Effector CD8-positive, alpha-beta T cell (primary cell): ENCODE measurements around the gene NBEA.
A peak's percentile ranks its signal among the peaks of the same experiment; 100 is the strongest.
"Not testable (repeated sequence)": the region's sequence is repeated elsewhere in the genome, so short reads cannot be mapped to it uniquely, and the experiment has no call there.

Experiments used
- DNase-seq: peaks from one replicate; lab custom pipeline; 2025; lab: John Stamatoyannopoulos, UW
- total RNA-seq, 4 experiments: gene quantifications; one replicate each; lab custom pipeline; 2026; lab: John Stamatoyannopoulos, UW

NBEA gene, protein sequence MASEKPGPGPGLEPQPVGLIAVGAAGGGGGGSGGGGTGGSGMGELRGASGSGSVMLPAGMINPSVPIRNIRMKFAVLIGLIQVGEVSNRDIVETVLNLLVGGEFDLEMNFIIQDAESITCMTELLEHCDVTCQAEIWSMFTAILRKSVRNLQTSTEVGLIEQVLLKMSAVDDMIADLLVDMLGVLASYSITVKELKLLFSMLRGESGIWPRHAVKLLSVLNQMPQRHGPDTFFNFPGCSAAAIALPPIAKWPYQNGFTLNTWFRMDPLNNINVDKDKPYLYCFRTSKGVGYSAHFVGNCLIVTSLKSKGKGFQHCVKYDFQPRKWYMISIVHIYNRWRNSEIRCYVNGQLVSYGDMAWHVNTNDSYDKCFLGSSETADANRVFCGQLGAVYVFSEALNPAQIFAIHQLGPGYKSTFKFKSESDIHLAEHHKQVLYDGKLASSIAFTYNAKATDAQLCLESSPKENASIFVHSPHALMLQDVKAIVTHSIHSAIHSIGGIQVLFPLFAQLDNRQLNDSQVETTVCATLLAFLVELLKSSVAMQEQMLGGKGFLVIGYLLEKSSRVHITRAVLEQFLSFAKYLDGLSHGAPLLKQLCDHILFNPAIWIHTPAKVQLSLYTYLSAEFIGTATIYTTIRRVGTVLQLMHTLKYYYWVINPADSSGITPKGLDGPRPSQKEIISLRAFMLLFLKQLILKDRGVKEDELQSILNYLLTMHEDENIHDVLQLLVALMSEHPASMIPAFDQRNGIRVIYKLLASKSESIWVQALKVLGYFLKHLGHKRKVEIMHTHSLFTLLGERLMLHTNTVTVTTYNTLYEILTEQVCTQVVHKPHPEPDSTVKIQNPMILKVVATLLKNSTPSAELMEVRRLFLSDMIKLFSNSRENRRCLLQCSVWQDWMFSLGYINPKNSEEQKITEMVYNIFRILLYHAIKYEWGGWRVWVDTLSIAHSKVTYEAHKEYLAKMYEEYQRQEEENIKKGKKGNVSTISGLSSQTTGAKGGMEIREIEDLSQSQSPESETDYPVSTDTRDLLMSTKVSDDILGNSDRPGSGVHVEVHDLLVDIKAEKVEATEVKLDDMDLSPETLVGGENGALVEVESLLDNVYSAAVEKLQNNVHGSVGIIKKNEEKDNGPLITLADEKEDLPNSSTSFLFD (N-terminal part only)
- total RNA-seq, result 2.9 to 4.2 (median 3.2) reads per million in 4 experiments

DNA sequence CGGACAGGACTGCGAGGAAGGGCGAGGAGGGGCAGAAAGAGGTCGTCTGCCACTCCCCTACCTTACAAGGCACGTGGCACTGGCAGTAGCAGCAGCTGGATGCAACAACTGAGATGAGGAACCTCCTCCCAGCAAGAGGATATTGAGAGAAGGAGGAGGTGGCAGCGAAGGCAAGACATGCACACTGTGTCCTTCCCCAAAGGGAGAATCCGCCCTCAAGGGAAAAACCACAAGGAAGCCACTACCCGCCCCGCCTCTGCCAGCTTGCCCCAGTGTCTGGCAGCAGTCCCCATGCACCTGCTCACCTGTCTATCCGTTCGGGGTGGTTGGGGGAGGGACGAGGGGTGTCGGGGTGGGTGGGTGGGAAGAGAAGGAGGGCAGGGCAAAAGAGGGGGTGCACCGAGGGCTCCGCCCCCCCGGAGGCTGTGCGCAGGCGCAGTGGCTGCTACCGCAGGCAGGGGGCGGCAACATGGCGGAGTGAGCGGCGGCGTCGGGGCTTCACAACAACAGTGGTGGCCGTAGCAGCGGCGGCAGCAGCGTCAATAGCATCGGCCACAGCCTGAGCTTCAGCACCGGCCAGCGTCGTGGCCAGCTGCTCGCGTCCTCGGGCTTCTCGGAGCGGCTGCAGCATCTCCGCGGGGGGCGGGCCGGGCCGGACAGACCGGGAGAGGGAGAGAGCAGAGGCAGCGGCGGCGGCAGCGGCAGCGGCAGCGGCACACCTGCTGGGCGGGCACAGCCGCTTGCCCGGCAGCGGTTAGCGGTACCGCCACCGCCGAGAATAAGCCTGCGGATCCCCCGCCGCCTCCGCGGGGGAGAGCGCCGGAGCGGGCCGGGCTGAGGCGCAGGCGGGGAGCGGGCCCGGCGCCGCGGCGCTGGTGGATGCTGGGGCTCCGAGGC is at the start of gene NBEA:
Gene NBEA, plus strand, starts transcription at position 436 of the 897 bp plus-strand sequence. CDS start 551 bp downstream, outside the sequence.
- peak; percentile 80 for DNase-seq

DNA sequence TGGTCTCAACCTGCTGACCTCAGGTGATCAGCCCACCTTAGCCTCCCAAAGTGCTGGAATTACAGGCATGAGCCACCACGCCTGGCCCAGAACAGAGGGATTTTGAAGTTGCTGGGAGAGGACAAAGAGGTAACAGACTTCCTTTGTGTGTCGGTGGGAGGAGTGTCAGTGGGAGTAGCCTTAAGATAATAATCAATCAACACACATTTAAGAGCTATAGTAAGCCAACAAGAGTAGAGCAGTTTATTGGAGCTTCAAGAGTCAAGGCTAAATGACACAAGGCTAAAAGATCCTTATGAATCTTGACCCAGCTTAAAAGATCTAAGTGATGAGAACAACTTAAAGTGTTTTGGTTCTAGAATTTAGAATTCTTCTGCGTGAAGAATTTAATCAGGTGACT is 47.3 kb upstream of the NBEA start:
- DNase-seq, result no peak

DNA sequence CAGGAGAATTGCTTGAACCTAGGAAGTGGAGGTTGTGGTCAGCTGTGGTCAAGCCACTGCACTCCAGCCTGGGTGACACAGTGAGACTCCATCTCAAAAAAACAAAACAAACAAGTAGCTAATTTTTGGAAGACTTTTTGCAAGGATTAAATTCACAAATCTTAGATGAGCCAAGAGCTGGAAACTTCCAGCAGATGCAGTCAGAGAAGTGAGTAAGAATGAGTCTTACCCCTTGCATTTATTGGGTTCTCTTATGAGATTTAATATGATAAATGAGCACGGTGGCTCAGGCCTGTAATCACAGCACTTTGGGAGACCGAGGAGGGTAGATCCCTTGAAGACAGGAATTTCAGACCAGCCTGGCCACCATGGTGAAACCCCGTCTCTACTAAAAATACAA is 44.9 kb upstream of the NBEA start:
- no peak for DNase-seq

DNA sequence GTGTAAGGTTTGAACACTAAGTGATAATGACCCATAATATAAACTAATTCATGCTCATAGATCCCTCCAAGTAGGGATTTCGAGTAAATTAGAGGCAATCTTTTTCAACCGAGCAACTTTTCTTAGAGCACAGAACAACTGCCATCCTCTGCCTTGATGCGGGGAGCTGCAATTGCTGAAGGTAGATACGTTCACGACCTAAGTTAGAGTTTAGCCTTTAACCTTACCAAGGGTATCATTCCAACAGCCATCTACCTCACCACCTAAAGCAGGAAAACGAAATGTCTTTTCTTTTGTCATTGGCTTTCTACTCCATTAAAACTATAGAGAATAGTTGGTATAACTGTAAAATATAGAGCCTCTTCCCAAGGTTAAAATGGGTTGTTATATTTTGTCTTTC is 42.2 kb upstream of the NBEA start:
- DNase-seq, result no peak

DNA sequence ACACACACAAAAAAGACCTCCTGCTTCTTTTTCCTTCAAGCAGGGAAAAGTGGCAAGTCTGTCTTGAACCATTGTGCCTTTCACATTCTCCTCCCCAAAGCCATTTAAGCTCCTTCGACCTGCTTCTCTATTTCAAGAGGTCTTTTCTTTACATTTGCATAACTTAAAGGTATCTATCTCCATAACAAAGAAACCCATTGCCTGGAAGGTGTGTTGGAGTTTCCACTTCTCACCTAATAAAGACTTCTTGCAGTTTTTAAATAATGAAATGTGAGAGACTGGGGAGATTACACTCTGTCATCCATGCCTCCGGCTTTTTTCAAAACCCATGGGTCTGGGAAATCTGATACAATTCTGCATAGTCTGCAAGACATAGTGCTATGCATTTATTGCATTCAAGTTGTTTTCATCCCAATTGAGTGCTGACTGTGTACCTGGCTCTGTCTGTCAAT is 41.8 kb upstream of the NBEA start:
- DNase-seq, result no peak

DNA sequence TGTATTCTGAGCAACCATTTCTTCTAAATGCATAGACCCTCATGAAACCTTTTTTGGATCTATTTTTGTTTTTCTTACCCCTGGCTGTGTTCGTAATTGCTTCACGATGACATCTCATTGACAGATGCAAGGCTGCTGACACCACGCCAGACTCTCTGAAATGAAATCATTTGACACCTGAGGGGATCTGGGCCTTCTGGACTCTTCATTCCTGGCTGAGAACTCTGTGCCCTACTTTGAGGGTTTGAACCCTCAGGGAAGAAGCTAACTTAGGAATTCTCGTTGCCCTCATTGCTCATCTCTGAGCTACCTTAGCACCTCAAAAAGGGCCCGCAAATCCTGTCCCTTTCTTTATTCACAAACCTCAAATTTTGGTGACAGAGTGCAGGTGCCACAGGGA is 40.5 kb upstream of the NBEA start:
- no peak for DNase-seq

DNA sequence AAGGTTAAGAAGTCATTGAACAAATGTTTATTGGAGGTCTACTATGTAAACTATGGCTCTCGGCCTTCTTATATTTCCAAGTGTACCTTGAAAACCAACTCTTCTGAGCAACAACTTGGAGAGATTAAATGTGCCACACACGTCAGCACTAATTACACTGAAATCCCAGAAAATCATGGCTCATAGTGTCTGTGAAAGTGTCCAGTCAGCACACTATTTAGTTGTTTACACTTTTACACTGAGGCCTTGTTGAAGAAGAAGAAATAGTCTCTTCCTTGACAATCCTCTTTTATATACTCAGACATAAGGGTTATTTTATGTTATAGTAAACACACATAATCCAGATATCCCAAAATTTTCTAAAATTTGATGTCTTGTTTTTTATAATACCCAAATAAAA is 30.9 kb upstream of the NBEA start:
- no peak for DNase-seq

DNA sequence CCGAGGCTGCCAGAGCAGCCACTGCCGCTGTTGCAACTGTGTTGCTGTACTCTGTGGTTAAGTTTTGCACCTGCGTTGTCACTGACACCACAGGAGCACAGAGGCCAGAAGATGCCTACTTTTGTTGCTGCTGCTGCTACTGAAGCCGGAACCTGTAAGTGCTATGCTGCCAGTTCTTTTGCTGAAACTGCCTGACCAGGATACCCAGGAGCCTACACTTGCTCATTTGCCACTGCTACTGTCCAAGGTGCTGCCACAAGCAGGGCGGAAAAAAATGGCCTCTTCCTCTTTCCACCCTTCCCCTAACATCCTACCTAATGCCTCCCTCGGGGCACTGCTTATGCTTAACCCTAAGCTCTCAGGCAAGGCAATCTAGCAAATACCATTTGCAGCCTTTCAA is 29.0 kb upstream of the NBEA start:
- DNase-seq, result no peak

DNA sequence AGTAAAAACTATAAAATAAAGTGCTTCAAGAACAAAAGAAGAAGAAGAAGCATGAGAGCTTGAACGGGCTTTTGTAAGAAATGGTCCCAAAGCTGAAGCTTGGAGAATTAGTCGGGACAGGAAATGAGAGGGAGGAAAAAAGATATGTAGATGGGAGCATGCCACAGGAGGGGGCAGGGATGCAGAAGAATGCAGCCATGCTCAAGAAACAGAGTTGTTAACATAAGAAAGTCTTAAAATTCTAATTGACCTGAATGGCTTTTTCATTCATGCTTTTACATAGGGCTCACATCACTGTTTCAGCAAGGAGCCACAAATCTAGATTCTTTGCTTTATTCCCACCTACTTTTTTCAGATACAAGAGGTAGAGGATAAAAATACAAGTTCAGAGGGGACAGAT is 27.7 kb upstream of the NBEA start:
- no peak for DNase-seq

DNA sequence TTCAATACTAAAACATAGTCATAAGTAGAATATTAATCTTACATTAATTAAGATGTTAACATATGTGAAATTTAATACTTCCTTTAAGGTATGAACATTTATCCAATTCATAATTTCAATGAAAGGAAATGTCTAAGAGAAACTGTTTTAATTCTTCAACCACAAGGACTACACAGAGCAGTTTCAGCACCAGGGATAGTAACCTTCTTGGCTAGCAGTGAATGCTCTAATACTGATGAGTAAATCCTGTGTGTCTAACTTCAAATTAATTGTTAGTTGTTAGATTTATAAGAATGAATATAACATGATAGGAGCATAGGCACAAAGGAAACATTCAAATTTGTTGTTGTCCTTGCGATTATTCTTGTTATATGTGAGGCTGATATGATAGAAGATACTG is 15.6 kb upstream of the NBEA start:
- no peak for DNase-seq

DNA sequence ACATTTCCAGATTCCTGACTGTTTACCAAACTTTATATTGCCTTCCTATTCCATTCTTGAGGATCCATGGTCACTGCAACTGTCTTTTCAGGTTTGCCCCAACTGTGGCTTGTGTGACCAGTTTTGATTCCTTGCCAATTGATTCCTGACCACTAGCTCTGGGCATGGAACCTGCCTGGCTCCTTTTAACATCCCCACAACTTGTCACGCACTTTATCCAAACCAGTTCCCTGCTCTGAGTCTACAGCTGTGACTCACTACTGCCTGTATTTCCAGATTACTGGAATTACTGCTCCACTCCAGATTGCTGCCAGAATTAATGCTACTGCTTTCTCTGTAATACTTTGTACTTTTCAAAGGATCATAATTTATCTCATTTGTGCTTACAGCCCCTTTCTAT is 13.4 kb upstream of the NBEA start:
- not testable (repeated sequence) for DNase-seq

DNA sequence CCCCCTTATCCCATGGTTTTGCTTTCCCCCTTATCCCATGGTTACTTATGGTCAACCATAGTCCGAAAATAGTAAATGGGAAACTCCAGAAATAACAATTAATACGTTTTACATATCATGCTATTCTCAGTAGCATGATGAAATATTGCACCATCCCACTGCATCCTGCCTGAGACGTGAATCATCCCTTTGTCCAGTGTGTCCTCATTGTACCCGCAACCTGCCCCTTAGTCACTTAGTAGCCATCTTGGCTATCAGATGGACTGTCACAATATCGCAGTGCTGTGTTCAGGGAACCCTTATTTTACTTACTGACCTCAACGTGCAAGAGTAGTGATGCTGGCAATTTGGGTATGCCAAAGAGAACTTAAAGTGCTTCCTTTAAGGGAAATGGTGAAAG is 10.5 kb upstream of the NBEA start:
- DNase-seq, result no peak

DNA sequence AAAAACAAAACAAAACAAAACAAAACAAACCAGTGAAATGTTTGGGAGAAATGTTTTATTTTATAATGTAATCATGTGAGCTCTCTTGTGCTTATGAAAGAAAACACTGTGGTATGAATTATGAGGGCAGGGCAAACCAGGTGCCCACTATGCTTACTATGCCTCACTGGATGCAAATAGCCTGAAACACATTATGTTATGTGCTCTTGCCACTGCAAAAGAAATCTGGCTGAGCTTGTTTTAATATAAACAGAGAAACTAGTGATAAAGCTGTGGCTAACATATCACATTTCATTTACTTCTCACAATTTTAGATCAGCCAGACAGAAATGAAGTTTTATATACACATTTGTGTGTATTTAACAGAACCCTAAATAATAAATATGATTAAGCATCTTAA is 8.7 kb upstream of the NBEA start:
- no peak for DNase-seq

DNA sequence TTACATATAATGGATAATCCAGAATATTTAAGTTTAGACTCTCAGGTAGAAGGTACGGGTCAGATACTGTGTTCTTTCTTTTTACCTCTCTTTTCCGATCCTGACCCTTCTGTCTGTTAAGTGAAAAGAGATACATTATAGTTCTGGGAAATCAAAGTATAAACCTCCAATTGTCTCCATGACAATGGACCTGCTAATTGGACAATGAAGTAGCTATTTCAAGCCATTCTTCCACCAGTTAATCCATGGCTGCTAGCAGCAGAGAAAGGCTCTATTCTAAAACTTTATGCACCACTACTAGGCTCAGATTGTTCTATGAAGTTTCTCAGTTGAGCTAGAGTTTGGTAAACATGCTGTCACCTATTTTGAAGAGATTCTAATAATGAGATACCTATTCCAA is 8.3 kb upstream of the NBEA start:
- no peak for DNase-seq

DNA sequence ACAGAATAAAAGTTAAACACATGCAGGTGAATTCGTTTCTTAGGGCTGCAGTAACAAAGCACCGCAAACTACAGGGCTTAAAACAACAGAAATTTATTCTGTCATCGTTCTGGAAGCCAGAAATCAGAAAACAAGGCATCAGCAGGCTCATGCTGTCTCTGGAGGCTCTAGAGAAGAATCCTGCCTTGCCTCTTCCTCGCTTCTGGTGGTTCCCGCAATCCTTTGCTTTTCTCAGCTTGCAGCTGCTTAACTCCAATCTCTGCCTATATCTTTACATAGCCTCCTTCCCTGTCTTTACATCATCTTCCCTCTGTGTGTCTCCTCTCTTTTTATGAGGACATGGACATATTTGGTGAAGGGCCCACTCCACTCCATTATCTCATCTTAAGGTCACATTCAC is 6.2 kb upstream of the NBEA start:
- DNase-seq, result no peak

DNA sequence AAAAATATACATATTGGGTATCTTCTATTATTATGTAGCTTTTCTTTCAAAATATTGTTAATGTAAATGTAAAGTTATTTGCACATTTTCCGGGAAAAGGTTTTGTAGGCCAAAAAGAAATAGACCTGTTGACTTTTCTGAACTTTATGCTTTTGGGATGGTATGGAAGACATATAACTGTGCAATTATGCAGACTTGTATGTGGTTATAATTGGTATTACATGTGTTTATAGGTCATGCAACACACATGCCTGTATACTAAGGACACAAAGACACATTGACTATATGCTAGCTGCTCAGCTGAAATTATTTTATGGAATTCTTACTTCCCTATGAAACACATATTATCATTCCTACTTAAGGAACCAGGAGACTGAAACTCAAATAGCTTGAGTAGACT is 2.3 kb upstream of the NBEA start:
- no peak for DNase-seq

DNA sequence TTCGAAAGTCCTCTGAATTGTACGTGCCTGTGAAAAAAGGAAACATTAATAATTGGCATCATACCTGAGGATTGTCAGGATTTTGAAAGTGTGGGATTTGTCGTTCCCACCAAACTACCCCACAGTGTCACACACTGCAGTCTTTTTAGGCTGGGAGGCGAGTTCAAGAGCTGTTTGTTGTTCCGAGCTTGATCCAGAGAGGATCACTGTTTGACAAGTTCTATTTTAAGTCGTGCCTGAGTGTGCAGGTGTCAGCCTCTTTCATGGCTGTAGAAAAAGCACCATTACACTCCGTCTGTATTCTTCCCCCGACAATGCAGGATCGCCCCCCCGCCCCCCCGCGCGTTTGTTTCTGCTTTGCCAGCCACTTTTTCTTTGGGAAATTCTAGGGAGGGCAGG is 635 bp upstream of the NBEA start:
- DNase-seq, result no peak

DNA sequence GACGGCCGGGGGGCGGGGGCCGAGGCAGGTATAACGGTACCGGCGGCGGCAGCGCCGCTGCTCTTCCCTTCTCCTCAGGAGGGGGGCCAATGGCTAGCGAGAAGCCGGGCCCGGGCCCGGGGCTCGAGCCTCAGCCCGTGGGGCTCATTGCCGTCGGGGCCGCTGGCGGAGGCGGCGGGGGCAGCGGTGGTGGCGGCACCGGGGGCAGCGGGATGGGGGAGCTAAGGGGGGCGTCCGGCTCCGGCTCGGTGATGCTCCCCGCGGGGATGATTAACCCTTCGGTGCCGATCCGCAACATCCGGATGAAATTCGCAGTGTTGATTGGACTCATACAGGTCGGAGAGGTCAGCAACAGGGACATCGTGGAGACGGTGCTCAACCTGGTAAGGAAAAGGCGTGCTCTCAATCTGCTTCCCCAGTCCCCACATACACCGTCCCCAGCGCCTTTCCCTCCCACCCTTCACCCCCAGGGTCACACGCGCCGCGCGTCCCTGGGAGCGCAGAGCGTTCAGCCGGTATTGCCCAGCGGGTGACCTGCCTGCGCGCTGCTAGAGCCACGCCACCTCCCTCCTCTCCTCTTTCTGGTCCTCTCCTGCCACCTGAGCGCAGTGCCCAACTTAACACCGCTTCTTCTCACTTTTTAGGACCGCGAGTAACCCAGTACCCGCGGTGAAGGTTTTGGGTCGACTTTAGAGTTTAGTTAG is 814 bp downstream of the NBEA start:
- no peak for DNase-seq

DNA sequence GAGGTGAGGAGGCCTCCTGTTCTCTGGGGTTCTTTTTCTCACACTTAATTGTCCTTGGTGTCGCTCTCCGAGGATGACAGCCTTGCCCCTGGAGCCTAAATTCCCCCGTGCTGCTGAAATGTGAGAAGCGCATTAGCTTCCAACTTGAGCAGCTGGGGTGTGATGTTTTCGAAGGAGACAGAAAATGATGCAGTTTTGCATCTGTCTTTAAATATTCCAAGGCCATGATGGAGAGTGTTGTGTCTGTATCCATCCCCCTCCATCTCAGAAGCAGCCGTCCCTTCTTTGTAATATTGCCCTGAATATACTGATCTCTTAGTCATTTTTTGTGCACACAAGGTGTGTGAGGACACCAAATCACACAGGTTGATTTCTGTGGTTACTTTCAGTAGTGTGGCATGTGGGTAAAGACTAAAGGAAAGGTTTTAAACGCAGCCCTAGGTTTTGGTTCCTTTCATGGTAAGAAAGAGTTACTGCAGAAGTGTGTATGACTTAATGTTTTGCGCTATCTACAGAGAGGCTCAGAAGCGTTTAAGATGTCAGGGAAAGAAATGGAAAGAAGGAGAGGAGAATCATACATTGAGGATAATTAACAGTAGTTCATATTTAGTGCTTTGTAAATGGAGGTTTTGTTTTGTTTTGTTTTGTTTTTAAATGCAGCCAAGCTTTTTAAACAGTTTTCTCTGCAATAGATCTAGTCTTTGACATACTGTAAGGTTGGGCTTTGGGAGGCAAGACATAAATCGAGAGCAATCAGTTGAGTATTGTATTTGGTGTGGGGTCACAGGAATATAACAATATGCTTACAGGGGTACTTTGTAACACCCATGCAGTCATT is 1.6 kb downstream of the NBEA start:
- no peak for DNase-seq

DNA sequence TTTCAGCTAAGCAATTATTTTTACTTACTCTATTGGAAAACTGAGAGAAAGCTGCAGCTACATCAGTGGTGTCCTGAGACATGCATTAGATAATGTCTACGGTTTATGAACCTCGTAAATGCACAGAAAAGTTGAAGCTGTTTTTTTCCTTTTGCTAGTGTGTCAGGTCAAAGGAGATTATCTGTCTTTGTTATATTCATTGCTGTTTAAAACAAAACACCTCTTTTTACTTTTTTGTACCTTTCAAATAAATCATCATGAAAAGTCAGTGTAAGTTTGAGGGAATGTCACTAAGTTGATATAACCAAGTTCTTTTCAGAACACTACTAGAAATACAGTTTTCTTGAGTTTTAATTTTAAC is 2.2 kb downstream of the NBEA start:
- no peak for DNase-seq
